ENCODE measurements around the gene ADD2. TPM values are rescaled to one million over a fixed set of nuclear protein-coding genes. Genes with fewer than 3 reads are reported as not detected.
A peak's percentile ranks its signal among the peaks of the same experiment; 100 is the strongest.

The ADD2 gene
- total RNA-seq, 1 experiment from 2014 or later = 124 TPM

DNA sequence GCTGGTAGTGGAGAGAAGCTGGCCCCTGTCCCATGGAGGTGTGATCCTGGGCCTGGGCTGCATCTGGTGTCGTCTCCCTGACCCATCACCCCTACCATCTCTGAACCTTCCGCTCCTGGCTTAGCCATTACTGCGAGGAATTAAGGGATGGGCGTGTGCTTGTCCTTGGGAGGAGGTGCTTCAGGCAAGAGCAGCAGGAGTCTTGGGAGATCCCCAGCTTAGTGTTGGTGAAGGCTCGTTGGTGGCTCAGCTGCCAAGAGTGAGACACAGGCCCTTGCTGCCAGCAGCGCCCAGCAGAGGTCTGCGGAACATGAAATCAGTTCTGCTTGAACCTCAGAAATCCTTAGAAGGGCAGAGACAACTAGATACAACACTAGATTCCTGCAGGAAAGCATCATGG lies 154.5 kb downstream of the ADD2 start:
- no peak overlapping the region for H3K9ac ChIP-seq (ENCODE audit: extremely low read depth, insufficient read length, low read length)
- no peaks in the 10 kb centered on the region for H3K9me3 ChIP-seq (ENCODE audit: control insufficient read depth, low read depth, low read length)
- no peaks in the 10 kb centered on the region for H3K23me2 ChIP-seq (ENCODE audit: insufficient read length, low read depth, low read length, poor library complexity, severe bottlenecking)
- no CpG with 5 or more reads among the region's 7 CpGs for WGBS (ENCODE audit: extremely low coverage, insufficient read length, low lambda C conversion rate)
- no peak overlapping the region for H4K8ac ChIP-seq (replicated peaks; ENCODE audit: insufficient read length, low read depth, low read length)
- H3K4me3 Mint-ChIP-seq = no peak overlapping the region
- H4K5ac ChIP-seq (ENCODE audit: insufficient read length, low read depth, low read length) = no peak overlapping the region
- TF ChIP-seq, protein P1, sequence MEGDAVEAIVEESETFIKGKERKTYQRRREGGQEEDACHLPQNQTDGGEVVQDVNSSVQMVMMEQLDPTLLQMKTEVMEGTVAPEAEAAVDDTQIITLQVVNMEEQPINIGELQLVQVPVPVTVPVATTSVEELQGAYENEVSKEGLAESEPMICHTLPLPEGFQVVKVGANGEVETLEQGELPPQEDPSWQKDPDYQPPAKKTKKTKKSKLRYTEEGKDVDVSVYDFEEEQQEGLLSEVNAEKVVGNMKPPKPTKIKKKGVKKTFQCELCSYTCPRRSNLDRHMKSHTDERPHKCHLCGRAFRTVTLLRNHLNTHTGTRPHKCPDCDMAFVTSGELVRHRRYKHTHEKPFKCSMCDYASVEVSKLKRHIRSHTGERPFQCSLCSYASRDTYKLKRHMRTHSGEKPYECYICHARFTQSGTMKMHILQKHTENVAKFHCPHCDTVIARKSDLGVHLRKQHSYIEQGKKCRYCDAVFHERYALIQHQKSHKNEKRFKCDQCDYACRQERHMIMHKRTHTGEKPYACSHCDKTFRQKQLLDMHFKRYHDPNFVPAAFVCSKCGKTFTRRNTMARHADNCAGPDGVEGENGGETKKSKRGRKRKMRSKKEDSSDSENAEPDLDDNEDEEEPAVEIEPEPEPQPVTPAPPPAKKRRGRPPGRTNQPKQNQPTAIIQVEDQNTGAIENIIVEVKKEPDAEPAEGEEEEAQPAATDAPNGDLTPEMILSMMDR (conservative IDR thresholded peaks at IDR 0.05) = no peak
- H3K14ac ChIP-seq (ENCODE audit: insufficient read depth, low read length) = no peak overlapping the region
- no peak overlapping the region for H3T11ph ChIP-seq (ENCODE audit: low read length)
- no peak overlapping the region for H3K56ac ChIP-seq (ENCODE audit: insufficient read length, low read depth, low read length)
- no peaks in the 10 kb centered on the region for H3K79me2 ChIP-seq (ENCODE audit: insufficient read depth, low read length)
- no peaks in the 10 kb centered on the region for H4K20me1 ChIP-seq (ENCODE audit: control insufficient read depth, insufficient read depth, insufficient read length)
- no peak overlapping the region for H4K91ac ChIP-seq (ENCODE audit: insufficient read length, low read depth, low read length)
- no peak overlapping the region for H3K27ac ChIP-seq (ENCODE audit: insufficient read length, low read depth, low read length)
- H3K4ac ChIP-seq (ENCODE audit: low read depth, low read length) = no peak overlapping the region
- H3K27me3 Mint-ChIP-seq (ENCODE audit: low read depth) = no peaks in the 10 kb centered on the region; the same call in 1 of the 2 replicates
- no peak overlapping the region for H3K27ac Mint-ChIP-seq
- H2BK120ac ChIP-seq (ENCODE audit: low read depth, low read length, poor library complexity, severe bottlenecking) = no peak overlapping the region
- H3K18ac ChIP-seq (ENCODE audit: insufficient read length, low read depth, low read length) = no peak overlapping the region
- H3K27me3 ChIP-seq (ENCODE audit: insufficient read depth, low read length) = no peaks in the 10 kb centered on the region
- H2BK5ac ChIP-seq (ENCODE audit: insufficient read length, low read length) = no peak overlapping the region
- no peak overlapping the region for H3K4me2 ChIP-seq (ENCODE audit: insufficient read depth, insufficient read length, low read length)
- no peak overlapping the region for H2AFZ ChIP-seq (ENCODE audit: low read length)
- no peak overlapping the region for H2BK12ac ChIP-seq (ENCODE audit: insufficient read length, low read depth, low read length)
- peak; percentile 54 for DNase-seq
- no peak overlapping the region for H3K23ac ChIP-seq (ENCODE audit: insufficient read length, low read depth, low read length)
- H3K36me3 Mint-ChIP-seq (ENCODE audit: insufficient read depth in 1 of 3, low read depth in 3 of 3) = peaks cover 0 to 3% (median 2%) of the 10 kb centered on the region in 3 experiments; a peak in 3 of 7 replicates
- no peak overlapping the region for H2BK15ac ChIP-seq (ENCODE audit: low read depth, low read length)
- no peak overlapping the region for H2AK5ac ChIP-seq (ENCODE audit: insufficient read length, low read length)
- H3K4me1 ChIP-seq (ENCODE audit: insufficient read depth, low read length) = no peaks in the 10 kb centered on the region
- H3K79me1 ChIP-seq (ENCODE audit: insufficient read depth, low read depth, low read length, poor library complexity, severe bottlenecking) = no peaks in the 10 kb centered on the region
- H3K9me3 Mint-ChIP-seq = peaks cover 3 to 4% of the 10 kb centered on the region in 2 experiments; a peak in 3 of 5 replicates
- H2BK20ac ChIP-seq (ENCODE audit: low read depth, low read length, poor library complexity, severe bottlenecking) = no peak overlapping the region
- peaks cover 13 to 16% of the 10 kb centered on the region in 2 experiments for H3K4me1 Mint-ChIP-seq

All from H9 (cell line).